Subcutaneous abdominal adipose tissue (tissue), 5 donors: Measurements from ENCODE around the gene CALM3.

ENCODE experiments used
- H3K27ac ChIP-seq: one replicate; pipeline ENCODE4 v1.7.0; 2013; ENCODE audit warnings: low read depth, mild to moderate bottlenecking, inconsistent platforms, low read length, moderate library complexity
- H3K27me3 ChIP-seq, 5 donors: one replicate each; pipeline ENCODE4 v1.7.0; 2013; ENCODE audit warnings: low read length in 5 of 5, inconsistent platforms in 1 of 5; ENCODE audit not compliant: control insufficient read depth in 5 of 5, insufficient read depth in 4 of 5
- H3K36me3 ChIP-seq, 5 donors: one replicate each; pipeline ENCODE4 v1.7.0; 2013; ENCODE audit warnings: low read length in 5 of 5; ENCODE audit not compliant: control insufficient read depth in 5 of 5, insufficient read depth in 5 of 5
- H3K4me1 ChIP-seq, 5 donors: one replicate each; pipeline ENCODE4 v1.7.0; 2013; ENCODE audit warnings: low read length in 5 of 5, mild to moderate bottlenecking in 3 of 5, moderate library complexity in 1 of 5; ENCODE audit not compliant: control insufficient read depth in 5 of 5, insufficient read depth in 5 of 5
- H3K4me3 ChIP-seq, 5 donors: one replicate each; pipeline ENCODE4 v1.7.0; 2013; ENCODE audit warnings: low read length in 5 of 5, low read depth in 1 of 5
- H3K9ac ChIP-seq, 5 donors: one replicate each; pipeline ENCODE4 v1.7.0; 2013; ENCODE audit warnings: low read length in 5 of 5, mild to moderate bottlenecking in 4 of 5, moderate library complexity in 3 of 5
- H3K9me3 ChIP-seq, 5 donors: one replicate each; pipeline ENCODE4 v1.7.0; 2013; ENCODE audit warnings: low read length in 5 of 5; ENCODE audit not compliant: control insufficient read depth in 5 of 5
- donor health status: healthy.
- donor health status: healthy.
- donor health status: healthy.
- donor health status: healthy.
- donor health status: healthy.

The CALM3 gene

DNA sequence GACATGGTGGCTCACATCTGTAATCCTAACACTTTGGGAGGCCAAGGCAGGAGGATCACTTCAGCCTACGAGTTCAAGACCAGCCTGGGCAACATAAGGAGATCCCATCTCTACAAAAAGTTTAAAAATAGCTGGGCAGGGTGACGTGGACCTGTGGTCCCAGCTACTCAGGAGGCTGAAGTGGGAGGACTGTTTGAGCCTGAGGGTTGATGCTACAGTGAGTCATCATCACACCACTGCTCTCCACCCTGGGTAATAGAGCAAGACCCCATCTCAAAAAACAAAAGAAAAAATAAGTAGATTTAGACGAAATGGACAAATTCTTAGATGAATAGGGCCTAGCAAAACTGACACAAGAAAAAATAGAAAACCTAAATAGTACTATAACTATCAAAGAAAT lies 45.3 kb downstream of the CALM3 start:
- Histone ChIP-seq H3K27me3 (peaks cover 0 to 16% (median 6%) of the 10 kb centered on the region in 5 donors), H3K9ac (no peak overlapping the region)

DNA sequence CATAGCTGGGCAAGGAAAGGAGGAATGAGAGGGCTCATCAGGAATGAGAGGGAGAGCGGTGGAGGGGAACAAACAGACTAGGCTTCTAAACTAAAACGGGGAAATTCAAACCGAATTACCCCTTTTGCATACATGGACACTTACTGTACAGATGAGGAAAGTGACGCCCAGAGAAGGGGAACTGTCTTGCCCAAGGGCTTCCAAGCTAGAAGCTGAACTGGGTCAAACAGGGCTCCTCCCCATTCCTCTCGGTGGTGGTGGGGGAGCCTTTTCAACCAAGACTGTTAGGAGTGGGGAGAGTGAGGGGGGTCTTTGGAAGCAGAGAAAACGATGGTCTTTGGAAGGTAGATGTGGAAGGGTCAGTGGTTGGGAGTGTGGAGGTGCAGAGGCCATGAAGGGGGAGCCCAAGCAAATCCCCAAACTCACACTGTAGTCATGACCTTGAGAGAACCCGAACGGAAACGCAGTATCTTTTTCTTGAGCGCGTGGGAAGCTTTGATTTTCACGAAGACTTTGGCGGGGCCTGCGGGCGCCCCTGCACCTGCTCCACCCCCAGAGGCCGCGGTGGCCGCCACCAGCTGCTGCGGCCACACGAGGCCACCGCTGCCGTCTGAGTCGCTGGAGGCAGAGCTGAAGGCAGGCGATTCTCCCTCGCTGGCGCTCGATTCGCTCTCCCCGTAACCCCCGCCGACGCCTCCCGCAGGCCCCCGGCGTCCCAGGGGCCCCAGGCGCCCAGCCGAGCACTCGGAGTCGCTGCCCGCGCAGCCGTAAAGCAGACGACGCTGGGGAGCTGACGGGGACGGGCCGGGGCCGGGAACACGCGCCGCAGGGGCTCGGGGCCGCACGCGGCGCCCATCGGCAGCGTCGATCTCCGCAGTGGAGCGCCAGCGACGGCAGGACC lies 47.2 kb downstream of the CALM3 start:
- Histone ChIP-seq H3K4me1 (no peaks in the 10 kb centered on the region), H3K27me3 (peaks cover 0 to 11% (median 6%) of the 10 kb centered on the region in 5 donors), H3K27ac (no peak overlapping the region), H3K9ac (no peak overlapping the region), H3K36me3 (no peaks in the 10 kb centered on the region), H3K9me3 (peaks cover 0 to 6% (median 2%) of the 10 kb centered on the region in 5 donors), H3K4me3 (no peak overlapping the region)

More for the DNA sequence above, 45.3 kb downstream of the CALM3 start:
- Histone ChIP-seq H3K36me3 (no peaks in the 10 kb centered on the region), H3K4me3 (no peak overlapping the region), H3K4me1 (no peaks in the 10 kb centered on the region), H3K27ac (no peak overlapping the region), H3K9me3 (peaks cover 0 to 6% (median 2%) of the 10 kb centered on the region in 5 donors)

DNA sequence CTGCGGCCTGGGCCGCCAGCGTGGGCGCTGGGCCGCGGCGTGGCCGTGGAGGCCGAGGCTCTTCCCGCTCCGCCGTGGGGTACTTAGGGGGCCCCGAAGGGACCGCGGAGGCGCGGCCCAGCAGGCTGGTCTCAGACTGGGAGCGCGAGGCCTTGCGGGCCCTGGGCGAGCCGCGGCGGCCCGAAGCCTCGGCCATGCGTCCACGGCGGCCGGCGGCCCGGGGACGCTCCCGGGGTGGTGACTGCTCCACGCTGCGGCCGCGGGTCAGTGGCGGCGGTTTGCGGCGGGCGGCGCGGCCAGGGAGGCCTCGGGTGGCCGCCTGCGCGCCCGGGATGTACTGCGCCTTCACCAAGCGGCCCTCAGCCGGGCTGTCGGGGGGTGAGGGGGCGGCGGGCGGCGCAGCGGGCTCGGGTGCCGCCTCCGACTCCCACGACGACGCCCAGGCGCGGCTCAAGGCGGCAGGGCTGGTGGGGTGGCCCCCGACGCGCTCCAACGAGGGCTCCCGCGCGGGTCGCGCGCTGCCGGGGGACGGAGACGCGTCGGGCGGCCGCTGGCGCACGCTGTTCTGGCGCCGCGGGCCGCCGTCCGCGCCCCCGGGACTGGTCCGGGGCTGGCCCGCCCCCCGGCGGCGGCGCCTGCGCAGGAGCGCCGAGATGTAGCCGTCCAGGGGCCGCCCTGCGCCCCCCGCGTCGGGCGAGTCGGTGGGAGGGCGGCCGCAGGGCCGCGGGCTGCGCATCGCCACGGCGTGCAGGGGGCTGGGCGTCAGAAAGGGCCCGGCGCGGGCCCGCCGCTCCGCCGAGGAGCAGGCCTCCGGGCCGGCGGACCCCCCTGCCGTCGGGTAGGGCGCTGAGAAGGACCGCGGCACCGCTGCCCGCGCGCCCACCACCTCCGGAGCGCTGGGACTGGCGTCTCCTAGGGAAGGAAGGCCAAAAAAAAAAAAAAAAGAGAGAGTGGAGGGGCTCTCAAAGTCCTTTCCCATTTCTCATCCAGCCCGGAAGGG lies 48.1 kb downstream of the CALM3 start:
- peaks cover 0 to 6% (median 2%) of the 10 kb centered on the region in 5 donors for H3K9me3 ChIP-seq
- H3K9ac ChIP-seq = no peak overlapping the region
- H3K36me3 ChIP-seq = no peaks in the 10 kb centered on the region
- H3K4me1 ChIP-seq = no peaks in the 10 kb centered on the region
- H3K27ac ChIP-seq = no peak overlapping the region
- H3K27me3 ChIP-seq = peaks cover 3 to 11% (median 6%) of the 10 kb centered on the region in 5 donors
- H3K4me3 ChIP-seq = no peak overlapping the region

DNA sequence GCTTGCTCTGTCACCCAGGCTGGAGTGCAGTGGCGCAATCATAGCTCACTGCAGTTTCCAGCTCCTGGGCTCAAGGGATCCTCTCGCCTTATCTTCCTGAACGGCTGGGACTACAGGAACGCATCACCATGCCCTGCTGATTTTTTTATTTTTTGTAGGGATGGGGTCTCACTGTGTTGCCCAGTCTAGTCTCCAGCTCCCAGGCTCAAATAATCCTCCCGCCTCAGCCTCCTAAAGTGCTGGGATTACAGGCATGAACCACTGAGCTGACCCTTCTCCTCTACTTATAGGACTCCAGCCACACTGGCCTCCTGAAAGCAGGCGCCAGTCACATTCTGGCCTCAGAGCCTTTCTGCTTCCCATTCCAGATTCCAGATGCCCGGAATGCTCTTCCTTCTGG lies 49.3 kb downstream of the CALM3 start:
- Histone ChIP-seq H3K4me1 (no peaks in the 10 kb centered on the region), H3K9me3 (peaks cover 0 to 6% (median 2%) of the 10 kb centered on the region in 5 donors), H3K9ac (no peak overlapping the region), H3K36me3 (no peaks in the 10 kb centered on the region), H3K4me3 (no peak overlapping the region), H3K27ac (no peak overlapping the region), H3K27me3 (peaks cover 3 to 9% (median 6%) of the 10 kb centered on the region in 5 donors)

DNA sequence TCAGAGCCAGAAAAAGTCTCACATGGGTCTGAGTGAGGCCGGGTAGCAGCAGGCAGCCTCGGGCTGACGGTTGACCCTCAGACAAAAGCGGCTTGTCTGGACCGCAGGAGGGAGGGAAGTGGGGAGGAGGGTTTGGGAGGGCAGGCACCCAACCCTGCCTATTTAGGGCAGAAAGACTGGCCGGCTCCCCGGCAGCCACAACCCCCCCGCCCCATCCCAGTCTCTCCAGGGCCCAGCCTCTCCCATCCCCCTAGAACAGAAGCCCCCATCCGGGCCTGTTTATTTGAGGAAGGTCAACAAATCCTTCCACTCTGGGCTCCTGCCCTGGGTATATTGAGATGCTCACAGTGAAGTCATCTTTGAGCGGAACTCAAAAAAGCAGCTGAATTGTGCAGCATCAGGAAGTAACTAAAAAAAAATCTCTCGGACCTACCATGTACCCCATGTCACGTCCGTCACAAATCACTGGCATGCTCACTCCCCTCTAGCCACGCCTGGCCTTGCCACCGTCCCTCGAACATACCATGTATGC lies 53.6 kb downstream of the CALM3 start:
- Histone ChIP-seq H3K36me3 (no peaks in the 10 kb centered on the region), H3K9ac (no peak overlapping the region), H3K27ac (no peak overlapping the region), H3K4me3 (no peak overlapping the region), H3K9me3 (no peaks in the 10 kb centered on the region), H3K4me1 (peaks cover 0 to 7% (median 6%) of the 10 kb centered on the region in 5 donors), H3K27me3 (peaks cover 9 to 16% (median 13%) of the 10 kb centered on the region in 5 donors)

DNA sequence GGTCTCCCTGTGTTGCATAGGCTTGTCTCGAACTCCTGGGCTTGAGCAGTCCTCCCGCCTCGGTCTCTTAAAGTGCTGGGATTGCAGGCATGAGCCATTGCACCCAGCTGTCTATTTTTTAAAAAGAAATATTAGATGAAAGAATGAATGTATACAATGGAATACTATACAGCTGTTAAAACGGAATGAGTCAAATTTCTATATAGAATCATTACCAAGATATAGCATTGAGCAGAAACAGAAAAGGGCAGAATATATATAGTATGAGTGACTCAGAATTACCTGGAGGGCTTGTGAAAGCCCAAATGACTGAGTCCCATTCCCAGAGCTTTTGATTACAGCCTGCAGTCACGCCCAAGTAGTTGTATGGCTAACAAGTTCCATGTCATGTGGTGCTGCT lies 55.4 kb downstream of the CALM3 start:
- peaks cover 0 to 21% (median 20%) of the 10 kb centered on the region in 5 donors for H3K4me1 ChIP-seq
- H3K9me3 ChIP-seq = no peaks in the 10 kb centered on the region

DNA sequence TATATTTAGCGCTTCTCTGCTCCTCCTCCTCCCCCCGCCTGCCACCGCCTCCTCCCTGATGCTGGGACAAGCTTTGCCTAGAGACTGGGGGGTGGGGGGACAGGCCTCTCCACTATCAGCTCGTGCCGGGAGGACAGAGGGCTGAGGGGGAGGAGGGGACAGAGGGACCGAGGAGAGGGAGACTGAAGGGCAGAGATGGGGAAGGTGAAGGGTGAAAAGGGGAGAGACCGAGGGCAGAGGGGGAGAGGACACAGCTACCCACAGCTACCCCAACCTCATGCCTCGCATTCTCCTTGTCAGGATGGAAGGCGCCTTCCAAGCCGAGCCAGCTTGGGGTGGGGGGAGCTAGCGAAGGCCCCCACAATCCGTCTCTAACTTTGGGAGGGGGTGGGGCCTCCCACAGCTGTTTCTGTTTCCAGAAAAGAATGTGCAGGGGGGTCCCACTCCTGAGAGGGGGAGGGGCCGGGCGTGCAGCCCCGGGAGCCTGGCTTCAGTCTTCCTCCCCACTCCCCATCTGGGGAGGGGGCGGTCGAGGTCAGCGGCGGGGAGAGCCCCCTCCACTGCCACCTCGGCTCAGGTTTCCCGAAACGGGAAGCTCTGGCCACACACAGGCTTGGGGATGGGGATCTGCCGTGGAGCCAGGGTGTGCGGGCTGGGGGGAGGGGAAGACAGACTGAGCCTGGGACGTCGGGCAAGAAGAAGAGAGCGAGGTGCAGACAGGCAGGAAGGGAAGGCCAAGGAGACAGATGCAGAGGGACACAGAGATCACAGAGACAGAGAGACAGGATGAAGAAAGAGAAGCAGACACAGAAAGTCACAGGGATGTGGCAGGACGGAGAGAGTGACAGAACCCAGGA lies 58.2 kb downstream of the CALM3 start:
- Histone ChIP-seq H3K27ac (no peak overlapping the region), H3K4me3 (peak overlapping the region; percentile 22 to 74 (median 48)), H3K9me3 (no peaks in the 10 kb centered on the region), H3K27me3 (peaks cover 13 to 22% (median 19%) of the 10 kb centered on the region in 5 donors), H3K9ac (peak overlapping the region in 1 of 5 donors; percentile 51), H3K36me3 (no peaks in the 10 kb centered on the region), H3K4me1 (peaks cover 0 to 26% (median 24%) of the 10 kb centered on the region in 5 donors)

More for the DNA sequence above, 55.4 kb downstream of the CALM3 start:
- Histone ChIP-seq H3K4me3 (no peak overlapping the region), H3K27ac (no peak overlapping the region), H3K36me3 (no peaks in the 10 kb centered on the region), H3K9ac (no peak overlapping the region), H3K27me3 (peaks cover 13 to 23% (median 20%) of the 10 kb centered on the region in 5 donors)

DNA sequence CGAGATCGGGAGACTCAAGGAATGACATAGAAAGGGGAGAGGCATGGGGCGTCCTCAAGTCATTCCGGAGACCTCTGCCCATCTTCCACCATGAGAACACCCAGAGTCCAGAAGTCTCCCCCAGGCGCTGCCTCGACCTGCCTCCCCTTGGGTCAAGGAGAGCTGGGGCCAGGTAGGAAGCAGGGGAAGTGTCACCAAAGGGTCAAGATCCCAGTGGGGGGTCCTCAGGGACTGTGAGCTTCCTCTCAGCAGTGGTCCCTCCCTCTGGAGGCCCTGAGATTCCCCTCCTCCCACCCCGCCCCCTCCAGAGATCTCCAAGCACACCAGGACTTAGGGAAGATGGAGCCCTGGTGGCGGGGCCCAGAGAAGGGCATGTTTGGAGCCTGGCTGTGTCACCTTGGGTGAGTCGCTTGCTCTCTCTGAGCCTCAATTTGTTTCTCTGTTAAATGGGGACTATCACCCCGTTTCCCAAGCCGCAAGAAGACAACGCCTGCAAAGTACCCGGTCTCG lies 58.9 kb downstream of the CALM3 start:
- H3K4me3 ChIP-seq = peak overlapping the region; percentile 29 to 82 (median 64)

More for the DNA sequence above, 58.9 kb downstream of the CALM3 start:
- H3K9me3 ChIP-seq = no peaks in the 10 kb centered on the region
- H3K9ac ChIP-seq = peak overlapping the region in 3 of 5 donors; percentile 51 to 72 (median 56)
- peaks cover 0 to 26% (median 24%) of the 10 kb centered on the region in 5 donors for H3K4me1 ChIP-seq
- no peaks in the 10 kb centered on the region for H3K36me3 ChIP-seq
- no peak overlapping the region for H3K27ac ChIP-seq
- peaks cover 13 to 21% (median 19%) of the 10 kb centered on the region in 5 donors for H3K27me3 ChIP-seq
